Hypothalamus (tissue), 51 donors: ENCODE measurements around the gene NOTUM.
A peak's percentile ranks its signal among the peaks of the same experiment; 100 is the strongest.

Experiments
- DNase-seq, 51 donors: peaks; one replicate each; lab custom pipeline; 2025; lab: John Stamatoyannopoulos, UW

Gene NOTUM

DNA sequence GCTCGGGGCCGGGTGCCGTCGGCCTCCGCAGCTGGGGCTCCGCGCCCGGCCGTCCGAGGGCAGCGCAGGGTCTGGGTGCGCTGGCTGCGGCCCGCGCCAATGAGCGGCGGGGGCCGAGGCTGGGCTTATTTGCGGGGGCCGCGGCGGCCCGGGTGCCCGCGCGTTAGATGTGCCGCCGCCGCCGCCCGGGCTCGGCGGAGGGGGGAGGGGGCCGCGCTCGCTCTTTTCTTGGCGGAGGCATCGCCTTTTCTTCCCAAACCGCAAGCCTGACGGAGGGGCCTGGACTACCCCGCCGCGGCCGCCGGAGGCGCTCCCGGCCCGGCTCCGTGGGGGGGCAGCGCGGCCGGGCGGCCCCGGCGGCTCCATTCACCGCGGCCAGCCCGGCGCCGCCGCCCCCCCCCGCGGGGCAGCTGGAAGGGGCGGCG, at the start of gene NOTUM:
NOTUM (minus strand) TSS at position 101 of the 425 bp plus-strand sequence. CDS start 278 bp downstream, outside the sequence.
- DNase-seq: no peak

DNA sequence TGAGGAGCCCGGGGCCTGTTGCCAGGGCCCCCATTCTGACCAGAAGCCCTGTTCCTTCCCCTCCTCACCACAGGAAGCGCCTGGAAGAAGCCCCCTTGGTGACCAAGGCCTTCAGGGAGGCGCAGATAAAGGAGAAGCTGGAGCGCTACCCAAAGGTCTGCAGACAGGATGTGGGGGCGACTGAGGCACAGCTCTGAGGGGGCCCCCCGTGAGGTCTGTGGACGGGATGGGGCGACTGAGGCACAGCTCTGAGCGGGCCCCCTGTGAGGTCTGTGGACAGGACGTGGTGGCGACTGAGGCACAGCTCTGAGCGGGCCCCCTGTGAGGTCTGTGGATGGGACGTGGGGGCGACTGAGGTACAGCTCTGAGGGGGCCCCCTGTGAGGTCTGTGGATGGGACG, 48.4 kb upstream of the NOTUM start:
- no peak for DNase-seq

DNA sequence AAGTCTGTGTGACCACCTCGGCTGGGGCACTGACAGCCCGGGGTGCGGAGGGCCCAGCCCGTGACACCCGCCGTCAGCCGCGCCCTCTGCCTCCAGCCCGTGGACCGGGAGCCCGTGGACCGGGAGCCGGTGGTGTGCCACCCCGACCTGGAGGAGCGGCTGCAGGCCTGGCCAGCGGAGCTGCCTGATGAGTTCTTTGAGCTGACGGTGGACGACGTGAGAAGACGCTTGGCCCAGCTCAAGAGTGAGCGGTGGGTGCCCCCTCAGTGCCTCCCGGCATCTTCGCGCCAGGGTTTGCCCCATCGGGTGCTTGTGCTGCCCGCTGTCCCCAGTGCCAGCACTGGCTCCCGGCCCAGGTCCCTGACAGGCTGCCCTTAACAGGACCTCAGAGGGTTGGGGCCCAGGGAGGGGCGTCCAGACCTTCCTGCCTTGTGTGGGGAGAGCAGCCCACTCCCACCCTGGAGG, 48.0 kb upstream of the NOTUM start:
- peak in 3 of 51 donors; percentile 14 to 23 (median 18) for DNase-seq

DNA sequence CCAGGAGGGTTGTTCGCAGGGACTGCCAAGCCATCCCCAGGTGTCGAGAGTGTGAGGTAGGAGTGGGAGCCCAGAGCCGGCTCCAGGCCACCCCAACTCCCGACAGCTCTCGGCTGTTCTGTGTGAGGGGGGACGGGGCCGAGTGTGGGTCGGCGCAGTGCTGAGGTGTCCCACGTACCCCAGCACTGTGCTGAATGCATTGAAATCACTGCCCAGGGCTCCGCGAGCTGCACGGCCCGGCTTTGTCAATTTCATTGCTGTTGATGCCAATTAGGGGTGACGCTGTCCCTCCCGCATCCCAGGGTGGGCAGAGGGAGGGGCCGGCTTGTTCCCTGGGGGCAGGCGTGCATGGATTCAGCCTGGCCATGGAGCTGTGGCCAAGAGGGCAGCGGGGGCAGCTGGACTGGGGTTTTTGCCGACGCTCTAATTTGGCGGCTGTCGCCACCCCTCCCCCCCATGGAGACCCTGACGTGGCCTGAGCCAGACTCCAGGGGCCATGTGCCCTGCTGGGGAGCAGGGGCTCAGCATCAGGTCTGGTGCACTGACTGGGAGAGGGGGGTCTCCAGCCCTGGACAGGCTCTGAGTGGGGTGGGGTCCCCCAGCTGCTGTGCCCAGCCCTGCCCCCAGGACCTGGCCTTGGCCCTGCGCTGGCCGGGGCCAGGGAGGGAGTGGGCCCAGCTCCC, 47.4 kb upstream of the NOTUM start:
- DNase-seq: no peak

DNA sequence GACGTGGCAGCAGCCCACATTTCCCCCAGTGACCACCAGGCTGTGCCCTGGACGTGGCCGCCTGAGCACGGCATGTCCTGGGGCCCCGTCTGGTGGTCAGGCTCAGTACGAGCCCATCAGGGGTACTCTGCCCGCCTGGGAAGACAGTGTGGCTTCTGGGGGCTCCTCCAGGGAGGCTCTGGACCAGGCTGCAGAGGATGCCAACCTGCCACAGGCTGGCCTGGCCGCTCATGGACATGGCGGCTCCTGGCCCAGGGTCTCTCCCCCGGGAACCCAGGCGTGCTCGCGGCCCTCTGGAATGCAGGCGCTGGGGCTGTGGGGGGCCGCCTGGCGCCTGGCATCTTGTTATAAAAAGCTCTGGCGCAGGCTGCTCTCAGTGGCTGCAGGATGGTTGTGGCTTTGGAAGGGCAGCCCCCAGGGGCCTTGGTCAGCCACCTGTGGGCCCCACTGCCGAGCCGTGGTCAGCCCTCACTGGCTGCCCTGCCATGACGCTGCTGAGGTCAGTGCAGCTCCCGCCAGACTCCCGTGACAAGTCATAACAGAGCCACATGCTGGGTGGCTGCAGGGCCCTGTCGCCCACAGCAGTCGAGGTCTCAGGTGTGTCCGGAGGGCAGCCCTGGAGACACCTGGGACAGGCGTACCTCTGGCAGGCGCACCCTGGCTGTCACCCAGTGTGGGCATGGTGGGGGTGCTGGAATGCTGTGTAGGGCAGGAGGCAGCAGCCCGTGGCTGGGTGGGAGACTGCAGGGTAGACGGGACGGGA, 46.7 kb upstream of the NOTUM start:
- peak in 6 of 51 donors; percentile 15 to 28 (median 24) for DNase-seq

DNA sequence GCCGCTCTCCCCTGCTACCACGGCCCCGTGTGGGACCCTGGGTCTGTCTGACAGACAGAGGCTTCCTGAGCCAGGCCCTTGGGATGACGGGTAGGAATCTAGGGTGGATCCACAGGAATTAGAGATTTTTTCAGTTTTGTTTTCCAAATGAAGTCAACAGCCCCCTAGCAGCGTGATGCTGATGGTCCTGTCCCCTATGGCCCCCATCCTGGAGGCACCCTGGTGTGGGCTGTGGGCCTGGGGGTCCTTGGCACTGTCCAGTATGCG, 46.2 kb upstream of the NOTUM start:
- DNase-seq: no peak

DNA sequence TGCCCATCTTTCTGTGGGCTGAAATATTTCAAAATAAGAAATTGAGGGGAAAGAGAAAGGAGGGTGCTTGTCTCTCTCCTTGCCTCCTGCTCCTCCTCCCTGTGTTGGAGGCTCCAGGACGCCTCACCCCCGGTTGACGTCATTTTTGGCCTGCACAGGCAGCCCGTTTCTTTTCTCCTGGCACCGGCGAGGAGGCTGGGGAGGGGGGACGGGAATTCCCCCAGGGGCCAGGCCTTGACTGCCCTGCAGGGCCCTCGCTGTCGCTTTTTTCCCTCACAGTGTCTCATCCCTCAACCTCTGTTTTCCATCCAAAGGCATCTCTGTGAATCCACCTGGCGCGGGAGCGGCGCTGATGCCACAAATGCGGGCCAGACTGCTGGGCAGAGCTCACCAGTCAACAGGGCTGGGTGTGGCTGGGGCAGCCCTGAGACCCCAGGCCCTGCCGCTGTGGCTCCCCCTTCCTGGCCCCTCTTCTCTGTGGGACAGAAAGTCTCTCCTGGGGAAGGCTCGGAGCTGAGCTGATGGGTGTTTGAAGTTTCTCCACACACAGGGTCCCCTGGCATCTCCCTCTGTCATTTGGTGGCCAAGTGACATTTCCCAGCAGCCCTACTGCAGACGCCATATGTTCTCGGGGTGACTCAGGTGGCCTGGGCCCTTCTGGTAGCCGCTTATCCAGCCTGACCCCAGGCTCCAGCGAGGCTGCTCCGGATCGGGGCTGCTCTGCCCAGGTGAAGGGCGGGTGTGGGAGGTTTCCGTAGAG, 45.7 kb upstream of the NOTUM start:
- peak in 29 of 51 donors; percentile 16 to 69 (median 45) for DNase-seq

DNA sequence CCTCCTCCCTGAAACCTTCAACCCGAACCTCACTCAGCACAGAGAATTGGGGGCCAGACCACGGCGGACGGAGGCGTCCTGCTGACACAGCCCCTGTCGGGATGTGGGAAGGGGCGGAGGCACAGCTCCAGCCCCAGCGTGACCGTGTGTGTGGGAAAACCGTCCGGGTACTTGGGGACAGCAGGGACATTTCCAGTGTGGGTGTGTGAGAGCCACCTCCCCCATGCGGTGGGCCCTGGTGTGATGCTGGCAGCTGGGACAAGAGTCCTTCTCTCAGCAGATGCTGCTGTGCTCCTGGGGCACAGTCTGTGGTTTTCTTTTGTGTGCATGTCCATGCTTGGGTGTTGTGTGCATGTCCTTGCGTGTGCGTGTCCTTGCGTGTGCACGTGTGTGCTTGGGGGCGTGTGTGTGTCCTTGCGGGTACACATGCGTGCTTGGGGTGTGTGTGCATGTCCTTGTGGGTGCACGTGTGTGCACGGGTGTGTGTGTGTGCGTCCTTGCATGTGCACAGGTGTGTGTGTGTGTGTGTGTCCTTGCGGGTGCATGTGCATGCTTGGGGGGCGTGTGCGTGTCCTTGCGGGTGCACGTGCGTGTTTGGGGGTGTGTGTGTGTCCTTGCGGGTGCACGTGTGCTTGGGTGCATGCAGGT, 44.8 kb upstream of the NOTUM start:
- DNase-seq: no peak

DNA sequence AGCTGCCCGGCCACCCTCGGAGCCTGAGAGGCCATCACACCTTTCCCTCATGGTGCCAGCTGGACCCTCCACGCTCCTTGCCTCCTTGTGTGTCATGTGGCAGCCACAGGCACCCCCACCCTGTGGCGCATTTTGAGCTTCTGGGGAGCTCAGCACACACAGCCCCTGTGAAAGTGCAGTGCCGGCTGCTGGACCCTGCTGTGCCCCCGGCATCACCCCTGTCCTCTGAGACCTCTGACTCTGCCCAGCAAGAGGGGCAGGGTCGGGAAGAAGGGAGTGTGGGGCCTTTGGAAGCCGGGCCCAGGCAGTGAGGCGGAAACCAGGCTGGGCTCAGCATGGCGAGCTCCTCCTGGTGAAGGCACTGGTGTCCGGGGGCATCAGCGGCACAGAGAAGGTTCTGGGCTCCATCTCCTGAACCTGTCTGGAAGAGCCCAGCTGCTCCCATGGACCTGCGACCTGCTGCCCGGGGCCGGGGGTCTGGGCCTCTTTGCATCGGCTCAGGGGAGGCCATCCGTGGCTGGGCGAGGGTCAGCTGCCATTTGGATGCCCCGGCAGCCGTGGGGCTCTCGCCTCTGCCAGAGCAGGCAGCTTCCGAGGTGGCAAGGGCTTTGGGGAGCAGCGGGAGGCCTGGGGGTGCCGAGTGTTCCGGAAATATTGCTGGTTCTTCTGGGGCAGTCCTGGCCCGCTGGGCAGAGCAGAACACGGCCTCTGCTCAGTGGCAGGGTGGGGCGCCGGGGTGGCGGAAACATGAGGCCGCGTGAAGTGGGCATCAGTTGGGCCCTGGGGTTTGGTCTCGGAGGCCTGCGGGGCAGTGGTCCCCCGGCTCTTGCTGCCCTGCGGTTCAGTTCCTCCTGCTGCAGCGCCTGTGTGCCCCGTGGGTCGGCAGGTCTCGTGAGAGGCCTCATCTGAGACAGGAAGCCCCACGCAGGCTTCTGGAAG, 43.8 kb upstream of the NOTUM start:
- no peak for DNase-seq

DNA sequence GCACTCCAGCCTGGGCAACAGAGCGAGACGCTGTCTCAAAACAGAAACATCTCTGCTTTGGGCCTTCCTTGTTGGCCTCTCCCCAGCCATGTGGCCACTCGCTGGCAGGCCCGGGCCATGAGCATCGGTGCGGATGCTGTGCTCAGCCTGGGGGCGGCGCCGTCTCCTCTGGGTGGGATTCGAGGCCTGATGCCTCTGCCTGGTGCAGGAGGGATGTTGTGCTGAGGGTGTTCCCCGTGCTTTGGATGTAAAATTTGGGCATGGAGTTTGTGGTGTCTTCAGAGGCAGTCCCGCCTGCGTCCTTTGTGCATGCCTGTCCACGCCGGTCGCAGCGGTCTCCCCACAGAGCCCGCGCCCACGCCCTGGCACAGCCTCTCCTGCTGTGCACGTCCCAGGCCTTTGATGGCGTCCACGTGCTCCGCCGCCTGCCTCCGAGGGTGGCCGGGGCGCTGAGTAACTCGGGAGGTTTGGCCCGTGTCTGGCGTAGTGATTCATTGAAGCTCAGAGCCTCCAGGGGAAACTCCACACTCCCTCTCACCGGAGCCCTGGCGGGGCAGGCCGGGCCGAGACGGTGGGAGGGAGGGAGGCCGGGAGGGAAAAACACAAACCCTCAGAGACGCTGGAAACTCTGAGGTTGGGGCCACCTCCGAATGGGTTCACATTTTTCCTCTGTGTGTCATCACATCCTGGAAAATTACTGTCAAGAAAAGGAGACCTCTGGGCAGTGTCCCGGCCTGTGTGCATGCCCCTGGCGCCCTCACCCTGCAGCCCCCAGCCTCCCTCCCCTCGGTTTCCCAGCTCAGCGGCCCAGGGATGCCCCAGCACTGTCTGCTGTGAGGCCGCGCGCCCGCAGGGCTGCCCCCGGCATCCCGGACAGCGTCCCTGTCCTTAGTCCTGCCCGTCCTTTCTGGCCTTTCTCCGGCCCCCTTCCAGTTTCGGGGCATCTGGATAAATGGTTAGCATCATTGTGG, 42.7 kb upstream of the NOTUM start:
- peak in 4 of 51 donors; percentile 15 to 53 (median 21) for DNase-seq

DNA sequence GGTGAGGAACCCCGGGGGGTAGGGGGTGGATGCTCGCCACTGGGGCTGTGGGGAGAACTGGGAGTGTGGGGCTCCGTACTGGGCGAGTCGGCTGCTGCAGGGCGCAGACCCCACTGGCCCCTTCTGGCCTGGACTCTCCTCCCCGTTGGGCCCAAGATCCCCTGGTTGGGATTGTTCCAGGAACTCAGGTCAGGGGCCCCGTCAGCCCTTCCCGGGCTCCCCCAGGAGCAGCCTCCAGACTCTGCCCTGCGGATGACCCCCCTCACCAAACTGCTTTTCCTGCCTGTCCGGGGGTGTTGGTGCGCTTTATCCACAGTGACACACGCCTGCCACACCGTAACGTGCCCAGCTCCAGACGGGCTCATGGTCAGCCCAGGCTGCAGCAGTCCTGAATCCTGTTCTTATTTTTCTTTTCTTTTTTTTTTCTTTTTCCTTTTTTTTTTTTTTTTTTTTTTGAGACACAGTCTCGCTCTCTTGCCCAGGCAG, 40.6 kb upstream of the NOTUM start:
- no peak for DNase-seq

DNA sequence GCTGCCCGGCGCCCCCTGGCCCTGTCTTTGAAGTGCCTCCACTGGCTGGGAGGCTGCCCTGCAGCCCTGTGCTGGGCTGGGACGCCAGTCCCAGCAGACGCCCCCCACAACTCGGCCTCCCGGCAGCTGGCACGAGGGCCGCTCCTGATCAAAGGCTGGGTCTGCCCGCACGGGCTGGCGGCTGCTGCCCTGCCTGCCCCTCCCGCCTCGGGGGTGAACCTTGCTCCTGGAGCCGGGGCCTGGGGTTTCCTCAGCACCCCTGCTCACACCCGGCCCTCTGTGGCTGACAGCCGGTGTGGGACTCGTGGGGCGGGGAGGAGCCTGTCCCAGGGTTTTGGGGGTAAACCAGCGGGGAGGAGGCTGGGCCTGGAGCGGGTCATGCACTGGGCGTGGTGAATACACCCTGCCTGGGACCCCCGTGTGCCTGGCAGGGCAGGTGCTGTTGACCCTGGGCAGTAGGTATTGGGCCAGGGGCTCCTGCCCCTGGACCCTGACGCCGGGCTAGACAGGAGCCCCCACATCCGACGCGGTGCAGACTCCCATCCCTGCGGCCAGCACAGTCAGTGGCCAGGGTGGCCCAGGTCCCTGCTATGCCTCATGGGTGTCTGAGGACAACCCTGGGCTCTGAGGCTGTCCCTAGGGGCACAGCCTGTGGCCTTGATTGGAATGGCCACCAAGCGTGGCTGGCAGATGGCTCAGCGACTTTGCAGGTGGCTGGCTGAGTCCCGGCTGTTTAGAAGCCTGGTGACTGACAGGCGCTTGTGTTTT, 40.0 kb upstream of the NOTUM start:
- DNase-seq: no peak

DNA sequence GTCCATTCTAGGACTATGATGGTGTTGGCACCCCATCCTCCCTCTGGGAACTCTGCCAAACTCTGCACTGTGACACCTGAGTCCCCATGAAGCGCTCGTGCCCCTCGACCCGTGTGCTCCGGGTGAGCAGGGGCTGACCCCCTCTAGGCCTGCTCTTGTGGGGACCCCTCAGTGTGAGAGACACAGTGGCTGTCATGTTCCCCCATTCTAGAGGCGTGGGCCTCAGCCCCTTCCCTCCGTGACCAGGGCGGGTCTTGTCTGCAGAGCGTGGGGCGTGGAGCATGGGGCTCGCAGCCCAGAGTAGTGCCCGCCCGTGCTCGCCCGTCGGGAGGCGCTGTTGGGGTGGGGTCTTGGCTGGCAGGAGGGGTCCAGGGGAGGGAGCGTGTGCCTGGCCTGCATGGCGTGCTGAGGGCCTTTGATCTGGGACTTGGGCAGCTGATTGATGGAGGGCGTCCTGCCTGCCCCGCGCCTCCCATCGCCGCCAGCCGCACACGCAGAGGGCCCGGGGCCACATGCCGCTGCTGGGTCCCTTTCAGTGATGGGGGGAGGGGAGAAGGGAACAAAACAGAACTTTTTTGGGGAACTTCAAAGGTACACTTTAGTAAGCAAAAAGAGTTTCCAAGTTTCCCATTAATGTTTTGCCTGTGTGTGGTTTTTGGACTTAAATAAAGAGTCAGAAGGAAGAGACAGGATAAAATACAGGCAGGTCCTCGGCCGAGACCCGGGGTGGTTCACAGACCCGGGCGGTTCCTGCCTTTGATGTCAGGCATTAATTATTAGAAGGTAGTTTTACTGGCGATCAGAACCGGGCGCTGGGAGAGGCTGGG, 39.2 kb upstream of the NOTUM start:
- no peak for DNase-seq

DNA sequence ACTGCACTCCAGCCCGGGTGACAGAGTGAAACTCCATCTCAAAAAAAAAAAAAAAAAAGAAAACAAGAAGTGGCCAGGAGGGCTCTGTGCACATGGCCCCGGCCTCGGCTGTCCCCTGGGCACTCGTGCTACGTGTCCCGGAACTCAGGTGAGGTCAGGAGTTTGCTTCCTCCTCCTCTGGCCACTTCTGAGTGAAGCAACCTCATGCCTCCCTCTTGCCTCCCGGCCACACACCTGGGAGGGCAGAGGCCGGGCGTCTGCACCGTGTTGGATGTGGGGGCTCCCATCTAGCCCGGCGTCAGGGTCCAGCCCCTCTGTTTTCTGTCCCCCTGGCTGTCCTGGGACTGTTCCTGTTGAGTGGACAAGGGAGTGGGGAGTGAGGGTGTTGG, 38.6 kb upstream of the NOTUM start:
- DNase-seq: no peak

DNA sequence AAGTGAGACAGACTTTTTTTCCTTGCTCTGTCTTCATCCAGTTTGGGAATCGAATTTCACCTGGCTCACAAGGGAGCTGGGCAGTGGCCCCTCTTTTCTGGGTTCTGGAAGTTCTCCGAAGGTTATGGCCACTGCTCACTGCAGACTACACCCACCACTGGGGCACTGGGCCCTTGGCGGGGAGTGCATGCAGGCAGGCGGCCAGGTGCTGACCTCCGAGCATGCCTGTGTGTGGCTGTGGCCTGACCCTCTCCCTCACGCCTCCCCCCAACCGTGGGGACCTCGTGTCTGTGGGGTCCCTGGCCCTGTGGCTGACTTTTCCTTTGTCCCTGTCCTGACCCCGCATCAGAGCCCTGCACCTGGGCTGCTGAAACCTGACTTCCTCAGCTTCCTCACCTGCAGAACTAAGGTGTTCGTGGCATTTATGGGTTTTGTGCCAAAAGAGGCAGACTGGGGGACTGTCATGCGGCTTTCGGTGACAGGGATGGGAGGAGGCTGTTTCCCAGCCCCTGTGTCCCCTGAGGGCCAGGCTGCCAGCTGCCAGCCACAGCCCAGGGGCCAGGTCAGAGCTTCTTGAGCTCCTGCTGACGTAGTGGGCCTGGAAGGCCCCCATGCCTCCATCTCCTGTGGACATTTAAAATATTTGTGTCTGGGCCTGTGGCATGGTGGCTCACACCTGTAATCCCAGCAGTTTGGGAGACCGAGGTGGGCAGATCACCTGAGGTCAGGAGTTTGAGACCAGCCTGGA, 37.9 kb upstream of the NOTUM start:
- DNase-seq: no peak

DNA sequence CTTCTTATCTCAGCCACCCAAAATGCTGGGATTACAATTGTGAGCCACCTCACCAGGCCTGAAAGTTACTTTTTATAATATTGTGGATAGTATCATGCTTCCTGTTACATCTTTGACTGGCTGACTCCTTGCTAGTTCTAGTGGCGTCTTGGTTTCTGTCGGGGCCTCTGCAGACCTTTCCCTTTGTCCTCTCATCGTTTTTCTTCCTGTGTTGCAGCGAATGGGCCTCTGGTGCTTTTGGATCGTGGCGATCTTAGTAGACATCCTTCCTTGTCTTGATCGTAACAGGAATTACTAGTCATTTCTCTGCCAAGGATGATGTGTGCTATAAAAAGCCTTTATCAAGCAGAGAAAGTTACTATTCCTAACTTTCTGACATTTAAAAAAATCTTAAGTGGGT, 37.2 kb upstream of the NOTUM start:
- DNase-seq: no peak
